T-helper 1 cell treated with Interleukin-12 subunit alpha and Interleukin-12 subunit beta and Interleukin-4 antibody, amounts not matched to agents 30 μg/mL and 1 μg/mL, for 36 hours (primary cell): ENCODE data around the gene GRK4.
"Not testable (repeated sequence)": the region's sequence is repeated elsewhere in the genome, so short reads cannot be mapped to it uniquely, and the experiment has no call there.

ENCODE experiments used
- H3K27ac Mint-ChIP-seq: one replicate; pipeline ENCODE4 v1.8.0; 2021; ENCODE audit warnings: mild to moderate bottlenecking, mixed read lengths
- H3K27me3 Mint-ChIP-seq: one replicate; pipeline ENCODE4 v1.8.0; 2021; ENCODE audit warnings: low read depth, mixed read lengths
- H3K36me3 Mint-ChIP-seq: one replicate; pipeline ENCODE4 v1.8.0; 2021; ENCODE audit warnings: low read depth, mixed read lengths
- H3K4me1 Mint-ChIP-seq: one replicate; pipeline ENCODE4 v1.8.0; 2021; ENCODE audit warnings: low read depth, mixed read lengths
- H3K4me3 Mint-ChIP-seq: one replicate; pipeline ENCODE4 v1.8.0; 2021; ENCODE audit warnings: mild to moderate bottlenecking, moderate library complexity, mixed read lengths
- H3K9me3 Mint-ChIP-seq: one replicate; pipeline ENCODE4 v1.8.0; 2021; ENCODE audit warnings: mixed read lengths

Gene GRK4

DNA sequence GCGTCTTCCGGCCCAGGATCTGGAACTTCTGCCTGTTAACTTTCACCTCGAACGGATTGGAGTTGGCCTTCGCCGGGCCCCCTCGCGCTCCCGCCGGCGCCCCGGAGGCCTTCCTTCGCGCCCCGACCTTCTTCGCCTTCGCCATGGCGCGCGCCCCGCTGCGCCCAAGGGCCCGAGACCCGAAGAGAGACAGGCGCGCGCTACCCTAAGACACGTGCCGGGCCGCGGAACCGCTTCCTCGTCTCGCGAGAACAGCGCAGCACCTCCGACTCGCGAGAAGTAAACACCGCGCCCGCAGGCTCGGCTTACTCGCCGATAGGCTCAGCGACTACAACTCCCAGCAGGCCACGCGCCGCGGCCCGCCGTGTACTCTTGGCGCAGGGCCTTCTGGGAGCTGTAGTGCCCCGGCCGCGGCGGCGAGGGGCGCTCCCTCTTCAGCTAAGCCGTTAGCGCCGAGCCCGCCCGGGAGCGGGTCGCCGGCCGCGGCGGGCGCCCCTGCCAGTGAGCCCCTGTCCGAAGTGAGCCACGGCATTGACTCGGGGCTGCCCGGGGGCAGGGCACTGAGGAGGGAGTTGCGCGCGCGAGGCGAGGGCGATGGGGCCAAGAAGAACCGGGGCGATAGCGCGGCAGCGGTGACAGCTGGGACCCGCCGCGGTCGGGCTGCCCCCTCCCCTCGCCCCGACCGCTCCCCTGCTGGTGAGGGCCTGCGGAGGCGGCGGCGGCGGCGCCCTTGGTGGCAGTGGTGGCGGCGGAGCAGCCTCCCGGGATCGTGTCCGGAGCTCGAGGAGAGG, at the start of gene GRK4, which contains the start of gene NOP14:
TSS of gene GRK4 (plus strand) at position 397 of the 791 bp plus-strand sequence. CDS start 500 bp downstream, outside the sequence.
TSS of gene NOP14 (minus strand) at position 232 of the 791 bp plus-strand sequence. CDS start at position 145, 87 bp downstream.
- Mint-ChIP-seq H3K4me1 (peaks cover 27% of the 10 kb centered on the region), H3K36me3 (peaks cover 9% of the 10 kb centered on the region), H3K27ac (peak within 1 kb of the TSS; percentile 87), H3K9me3 (no peaks in the 10 kb centered on the region), H3K4me3 (peak within 1 kb of the TSS; percentile 94), H3K27me3 (peaks cover 7% of the 10 kb centered on the region)

DNA sequence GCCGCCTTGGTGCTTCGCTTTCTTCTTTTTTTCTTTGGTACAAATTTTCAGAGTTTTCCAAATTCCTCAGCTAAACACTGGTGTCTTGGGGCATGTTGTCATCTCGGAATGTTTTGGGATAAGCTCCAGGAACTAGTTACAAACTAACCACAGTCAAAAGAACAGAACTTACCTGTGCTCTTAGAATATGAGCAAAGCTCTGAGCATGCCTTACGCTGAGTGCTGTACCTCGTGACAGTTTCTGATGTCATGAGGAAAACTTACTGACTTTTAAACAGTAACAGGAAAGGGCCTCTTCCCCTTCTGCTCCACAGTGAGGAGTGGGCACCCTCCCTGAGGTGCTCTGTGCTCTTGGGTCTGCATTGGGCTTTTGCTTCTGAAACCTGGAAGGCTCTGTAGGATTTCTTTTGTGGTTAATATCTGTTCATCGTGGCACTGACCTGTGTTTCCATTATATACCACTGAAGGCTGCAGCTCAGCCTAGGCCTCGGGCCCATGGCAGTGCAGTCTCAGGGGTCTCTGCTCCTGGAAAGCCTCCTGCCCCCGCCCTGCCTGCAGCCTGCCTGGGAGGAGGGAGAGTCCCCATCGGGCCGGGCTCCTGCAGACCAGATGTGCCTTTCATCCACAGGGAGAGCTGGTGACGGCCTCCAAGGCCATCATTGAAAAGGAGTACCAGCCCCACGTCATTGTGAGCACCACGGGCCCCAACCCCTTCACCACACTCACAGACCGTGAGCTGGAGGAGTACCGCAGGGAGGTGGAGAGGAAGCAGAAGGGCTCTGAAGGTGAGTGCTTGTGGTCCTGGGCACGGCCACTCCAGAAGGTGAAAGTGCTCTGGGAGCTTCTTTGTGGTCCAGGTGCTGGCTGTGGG, 48.9 kb upstream of the GRK4 start:
- peaks cover 8% of the 10 kb centered on the region for H3K9me3 Mint-ChIP-seq
- no peak overlapping the region for H3K4me3 Mint-ChIP-seq
- H3K27ac Mint-ChIP-seq: peak overlapping the region; percentile 26
- peaks cover 51% of the 10 kb centered on the region for H3K36me3 Mint-ChIP-seq
- H3K27me3 Mint-ChIP-seq: no peaks in the 10 kb centered on the region
- peaks cover 20% of the 10 kb centered on the region for H3K4me1 Mint-ChIP-seq

DNA sequence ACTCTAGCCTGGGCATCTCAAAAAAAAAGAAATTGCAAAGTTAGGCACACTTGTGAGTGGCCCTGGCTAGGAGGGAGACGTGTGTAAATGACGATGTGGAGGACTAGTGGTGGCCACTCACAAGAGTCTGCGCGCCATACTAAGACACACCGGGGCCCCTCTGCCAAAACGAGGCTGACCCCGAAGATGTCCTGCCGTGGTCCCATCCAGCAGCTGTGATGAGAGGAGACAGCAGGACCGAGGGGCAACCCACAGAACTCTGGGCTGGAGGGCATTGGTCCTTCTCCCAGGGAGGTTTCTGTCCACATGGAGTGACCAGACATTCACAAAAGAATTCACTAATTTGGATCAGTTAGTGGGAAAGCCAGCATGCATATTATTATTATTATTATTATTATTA, 47.6 kb upstream of the GRK4 start:
- H3K36me3 Mint-ChIP-seq: peaks cover 55% of the 10 kb centered on the region
- H3K27me3 Mint-ChIP-seq: no peaks in the 10 kb centered on the region
- peaks cover 13% of the 10 kb centered on the region for H3K9me3 Mint-ChIP-seq
- peaks cover 21% of the 10 kb centered on the region for H3K4me1 Mint-ChIP-seq
- no peak overlapping the region for H3K4me3 Mint-ChIP-seq
- no peak overlapping the region for H3K27ac Mint-ChIP-seq

- not testable (repeated sequence) for H3K27me3 Mint-ChIP-seq, H3K27ac Mint-ChIP-seq, H3K4me3 Mint-ChIP-seq
- Mint-ChIP-seq H3K36me3 (peaks cover 59% of the 10 kb centered on the region), H3K9me3 (peaks cover 13% of the 10 kb centered on the region), H3K4me1 (peaks cover 26% of the 10 kb centered on the region)
Observed at GRCh38 chr4:2916696-2917095, 46.7 kb upstream of the GRK4 start.

DNA sequence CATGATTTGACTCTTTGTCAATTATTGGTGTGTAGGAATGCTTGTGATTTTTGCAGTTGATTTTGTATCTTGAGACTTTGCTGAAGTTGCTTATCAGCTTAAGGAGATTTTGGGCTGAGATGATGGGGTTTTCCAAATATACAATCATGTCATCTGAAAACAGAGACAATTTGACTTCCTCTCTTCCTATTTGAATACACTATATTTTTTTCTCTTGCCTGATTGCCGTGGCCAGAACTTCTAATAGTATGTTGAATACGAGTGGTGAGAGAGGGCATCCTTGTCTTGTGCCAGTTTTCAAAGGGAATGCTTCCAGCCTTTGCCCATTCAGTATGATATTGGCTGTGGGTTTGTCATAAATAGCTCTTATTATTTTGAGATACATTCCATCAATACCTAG, 45.1 kb upstream of the GRK4 start:
- Mint-ChIP-seq H3K9me3 (peaks cover 13% of the 10 kb centered on the region), H3K4me1 (peaks cover 39% of the 10 kb centered on the region), H3K36me3 (peaks cover 70% of the 10 kb centered on the region)
- H3K27me3 Mint-ChIP-seq, H3K4me3 Mint-ChIP-seq, H3K27ac Mint-ChIP-seq: not testable (repeated sequence)

DNA sequence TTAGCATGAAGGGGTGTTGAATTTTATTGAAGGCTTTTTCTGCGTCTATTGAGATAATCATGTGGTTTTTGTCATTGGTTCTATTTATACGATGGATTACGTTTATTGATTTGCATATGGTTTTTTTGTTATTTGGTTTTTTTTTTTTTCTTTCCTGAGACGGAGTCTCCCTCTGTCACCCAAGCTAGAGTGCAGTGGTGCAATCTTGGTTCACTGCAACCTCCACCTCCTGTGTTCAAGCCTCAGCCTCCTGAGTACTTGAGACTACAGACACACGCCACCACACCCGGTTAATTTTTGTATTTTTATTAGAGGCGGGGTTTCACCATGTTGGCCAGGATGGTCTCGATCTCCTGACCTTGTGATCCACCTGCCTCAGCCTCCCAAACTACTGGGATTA, 44.7 kb upstream of the GRK4 start:
- H3K4me3 Mint-ChIP-seq: not testable (repeated sequence)
- Mint-ChIP-seq H3K9me3 (peaks cover 13% of the 10 kb centered on the region), H3K4me1 (peaks cover 43% of the 10 kb centered on the region)

GRCh38 chr4:2922453-2923101, 40.8 kb upstream of the GRK4 start:
- Mint-ChIP-seq H3K4me3 (peak overlapping the region; percentile 36), H3K27ac (peak overlapping the region; percentile 52), H3K4me1 (peaks cover 34% of the 10 kb centered on the region), H3K36me3 (peaks cover 57% of the 10 kb centered on the region)
- H3K27me3 Mint-ChIP-seq, H3K9me3 Mint-ChIP-seq: not testable (repeated sequence)

More for the DNA sequence above, 44.7 kb upstream of the GRK4 start:
- H3K36me3 Mint-ChIP-seq: peaks cover 74% of the 10 kb centered on the region
- not testable (repeated sequence) for H3K27me3 Mint-ChIP-seq, H3K27ac Mint-ChIP-seq

DNA sequence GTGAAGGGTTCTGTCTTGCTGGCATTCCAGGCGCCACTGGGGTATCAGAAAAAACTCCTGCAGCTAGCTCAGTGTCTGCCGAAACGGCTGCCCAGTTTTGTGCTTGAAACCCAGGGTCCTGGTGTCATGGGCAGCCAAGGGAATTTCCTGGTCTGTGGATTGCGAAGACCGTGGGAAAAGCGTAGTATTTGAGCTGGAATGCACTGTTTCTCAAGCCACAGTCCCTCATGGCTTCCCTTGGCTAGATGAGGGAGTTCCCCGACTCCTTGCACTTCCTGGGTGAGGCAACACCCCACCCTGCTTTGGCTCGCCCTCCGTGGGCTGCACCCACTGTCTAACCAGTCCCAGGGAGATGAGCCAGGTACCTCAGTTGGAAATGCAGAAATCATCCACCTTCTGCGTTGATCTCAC, 40.2 kb upstream of the GRK4 start:
- Mint-ChIP-seq H3K4me1 (peaks cover 30% of the 10 kb centered on the region), H3K36me3 (peaks cover 53% of the 10 kb centered on the region), H3K4me3 (peak overlapping the region; percentile 20), H3K9me3 (peaks cover 7% of the 10 kb centered on the region), H3K27ac (peak overlapping the region; percentile 83), H3K27me3 (no peaks in the 10 kb centered on the region)

GRCh38 chr4:2923668-2924173, 39.6 kb upstream of the GRK4 start:
- peaks cover 49% of the 10 kb centered on the region for H3K36me3 Mint-ChIP-seq
- H3K4me3 Mint-ChIP-seq: peak overlapping the region; percentile 20
- peaks cover 7% of the 10 kb centered on the region for H3K9me3 Mint-ChIP-seq
- no peaks in the 10 kb centered on the region for H3K27me3 Mint-ChIP-seq
- H3K4me1 Mint-ChIP-seq: peaks cover 26% of the 10 kb centered on the region
- peak overlapping the region; percentile 83 for H3K27ac Mint-ChIP-seq

DNA sequence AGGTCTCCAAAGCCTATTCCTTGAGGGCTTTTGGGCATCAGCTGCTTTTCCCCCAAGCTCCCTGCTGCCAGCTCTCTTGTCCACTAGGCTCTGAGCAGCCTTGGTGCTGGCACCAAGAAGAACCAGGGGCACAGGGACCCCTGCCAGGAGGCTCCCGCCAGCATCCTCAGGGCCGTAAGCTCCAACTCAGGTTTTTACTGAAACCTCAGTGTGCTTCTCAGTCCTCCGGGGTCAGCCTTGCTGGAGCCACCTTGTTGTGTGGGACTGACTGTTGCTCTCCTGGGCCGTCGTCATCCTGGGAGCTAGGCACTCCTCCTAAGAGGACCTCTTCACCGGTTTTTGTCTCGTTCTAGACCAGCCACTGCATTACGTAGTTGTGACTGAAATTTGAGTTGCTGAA, 39.1 kb upstream of the GRK4 start:
- Mint-ChIP-seq H3K9me3 (peaks cover 7% of the 10 kb centered on the region), H3K36me3 (peaks cover 50% of the 10 kb centered on the region), H3K4me1 (peaks cover 26% of the 10 kb centered on the region)

GRCh38 chr4:2924765-2925301, 38.5 kb upstream of the GRK4 start:
- Mint-ChIP-seq H3K27ac (peak overlapping the region; percentile 15), H3K4me1 (peaks cover 26% of the 10 kb centered on the region), H3K4me3 (no peak overlapping the region), H3K27me3 (no peaks in the 10 kb centered on the region), H3K9me3 (peaks cover 2% of the 10 kb centered on the region), H3K36me3 (peaks cover 44% of the 10 kb centered on the region)

More for the DNA sequence above, 39.1 kb upstream of the GRK4 start:
- Mint-ChIP-seq H3K4me3 (no peak overlapping the region), H3K27ac (no peak overlapping the region), H3K27me3 (no peaks in the 10 kb centered on the region)

- Mint-ChIP-seq H3K27ac (no peak overlapping the region), H3K9me3 (no peaks in the 10 kb centered on the region), H3K27me3 (no peaks in the 10 kb centered on the region), H3K4me3 (no peak overlapping the region), H3K4me1 (peaks cover 25% of the 10 kb centered on the region), H3K36me3 (peaks cover 38% of the 10 kb centered on the region)
Observed at GRCh38 chr4:2925496-2925895, 37.9 kb upstream of the GRK4 start.

DNA sequence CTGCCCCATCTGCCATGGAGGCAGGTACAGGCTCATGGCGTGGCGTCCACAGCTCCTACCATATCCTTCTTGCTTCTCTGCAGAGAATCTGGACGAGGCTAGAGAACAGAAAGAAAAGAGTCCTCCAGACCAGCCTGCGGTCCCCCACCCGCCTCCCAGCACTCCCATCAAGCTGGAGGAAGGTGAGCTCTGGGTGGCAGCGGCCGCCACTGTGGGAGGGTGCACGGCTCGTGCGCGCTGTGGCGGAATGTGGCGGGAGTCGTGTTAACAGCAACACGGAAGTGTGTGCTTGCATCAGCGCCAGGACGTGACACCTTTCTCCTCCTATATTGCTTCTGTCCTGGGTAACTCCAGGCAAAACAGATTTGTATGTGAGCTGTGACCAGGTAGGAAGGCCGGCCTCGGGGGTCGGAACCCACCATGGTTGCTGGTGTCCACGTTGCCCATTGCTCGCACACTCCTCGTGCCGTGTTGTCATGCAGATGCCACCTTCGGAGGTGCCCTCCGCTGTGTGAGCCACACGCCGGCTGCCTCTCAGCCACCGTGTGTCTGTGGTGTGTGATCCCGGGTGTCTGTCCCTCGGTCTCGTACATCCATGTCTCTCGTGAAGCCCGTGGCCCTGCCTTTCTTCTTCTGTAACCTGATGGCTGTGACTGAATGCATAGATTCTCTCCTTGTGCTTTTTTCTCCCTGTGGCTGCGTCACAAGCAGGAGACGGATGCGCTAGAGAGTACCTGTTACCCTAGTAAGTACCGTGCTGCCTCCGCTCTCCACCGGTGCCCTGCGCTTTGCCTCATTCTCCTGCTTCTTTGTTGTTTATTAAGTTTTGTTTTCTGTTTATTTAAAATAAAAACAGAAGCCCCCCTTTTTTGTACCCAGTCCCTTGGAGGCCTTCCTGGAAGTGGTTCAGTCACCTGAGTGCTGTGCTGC, 37.2 kb upstream of the GRK4 start:
- Mint-ChIP-seq H3K27ac (peak overlapping the region; percentile 36), H3K36me3 (peaks cover 34% of the 10 kb centered on the region), H3K4me1 (peaks cover 21% of the 10 kb centered on the region), H3K9me3 (no peaks in the 10 kb centered on the region), H3K27me3 (no peaks in the 10 kb centered on the region), H3K4me3 (no peak overlapping the region)
